Uterus (tissue), 2 donors: Measurements from ENCODE around the gene MAB21L4.

Source experiments
- CTCF ChIP-seq, 4 experiments: fragments of 200-600 bp in 2 of 4; fragments of 450-650 bp in 2 of 4; sonication (generic) in 2 of 4; IDR thresholded peaks; one replicate each; pipeline ENCODE4 v1.5.1; 2016 to 2019; ENCODE audit warnings: antibody characterized with exemption in 4 of 4, mild to moderate bottlenecking in 2 of 4, moderate library complexity in 1 of 4
- POLR2A ChIP-seq, 2 donors: fragments of 450-650 bp; IDR thresholded peaks; one replicate each; pipeline ENCODE4 v1.6.1; 2016; ENCODE audit warnings: antibody characterized with exemption in 2 of 2, mild to moderate bottlenecking in 1 of 2, moderate library complexity in 1 of 2

DNA sequence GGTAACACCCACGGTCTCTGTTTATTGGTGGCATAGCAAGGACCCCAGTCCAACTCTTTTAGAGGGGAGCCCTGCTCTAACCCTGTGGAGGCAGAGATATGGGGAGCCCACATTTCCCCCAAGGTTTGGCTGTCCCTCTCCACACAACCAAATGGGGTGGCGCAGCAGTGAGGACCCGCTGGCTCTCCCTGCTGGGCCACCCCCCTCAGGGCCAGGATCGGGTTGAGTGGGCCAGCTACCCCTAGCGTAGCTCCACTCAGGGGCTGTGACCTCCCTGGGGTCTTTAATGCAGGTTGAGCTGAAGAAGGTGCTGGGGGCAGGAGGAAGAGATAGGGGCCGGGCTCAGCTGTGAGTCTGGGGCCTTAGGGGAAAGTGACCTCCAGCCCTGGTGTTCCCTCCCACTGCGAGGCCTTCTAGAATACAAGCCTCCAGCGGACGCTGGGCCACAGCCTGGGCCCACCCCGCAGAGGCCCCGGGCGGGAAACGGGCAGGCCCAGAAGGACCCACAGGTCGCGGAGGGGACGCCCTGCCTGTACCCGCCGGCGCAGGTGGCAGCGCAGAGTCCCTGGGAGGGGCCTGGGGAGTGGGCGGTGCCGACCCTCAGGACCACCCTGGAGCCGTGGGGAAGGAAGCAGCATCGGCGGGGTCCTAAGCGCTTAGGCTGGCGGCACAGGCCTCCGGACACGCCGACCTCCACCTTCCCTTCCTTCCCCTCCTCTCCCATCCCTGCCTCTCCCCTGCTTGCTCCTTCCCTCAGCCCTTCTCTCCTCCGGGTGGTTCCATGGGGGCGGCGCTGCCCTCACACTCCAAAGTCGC is 19.8 kb upstream of the MAB21L4 start:
- no peak for TF ChIP-seq CTCF (IDR thresholded peaks at IDR 0.05)
- no peak for TF ChIP-seq POLR2A (IDR thresholded peaks at IDR 0.05)
